ACHN (cell line): Measurements from ENCODE around the gene MARCHF5.
"Not testable (repeated sequence)": the region's sequence is repeated elsewhere in the genome, so short reads cannot be mapped to it uniquely, and the experiment has no call there.

Experiments
- DNase-seq: peaks from one replicate; pipeline ENCODE4 v3.0.0-alpha.2; 2015
- in situ Hi-C: cut with HindIII; loops from 2 replicates; pipeline ENCODE4 v1.10.0; 2017; ENCODE audit warnings: low sequenced_read_pairs, low pct_ligation_motif_present, low pct_unique_long_range_greater_than_20kb

The MARCHF5 gene

GRCh38 chr10:92298487-92298886 lies 7.5 kb downstream of the MARCHF5 start:
- no peak for DNase-seq
- in situ Hi-C loops: no loop called here

GRCh38 chr10:92303096-92303495 lies 12.1 kb downstream of the MARCHF5 start:
- no peak for DNase-seq
- in situ Hi-C loops: no loop called here

GRCh38 chr10:92304061-92304460 lies 13.1 kb downstream of the MARCHF5 start:
- in situ Hi-C loops: no loop called here
- no peak for DNase-seq

- in situ Hi-C loops: no loop called here
- DNase-seq: no peak
Measured at GRCh38 chr10:92305133-92306072, 14.4 kb downstream of the MARCHF5 start.

GRCh38 chr10:92309272-92309671 lies 18.3 kb downstream of the MARCHF5 start:
- in situ Hi-C loops: no loop called here
- no peak for DNase-seq

GRCh38 chr10:92313750-92314149 lies 22.8 kb downstream of the MARCHF5 start:
- in situ Hi-C loops: no loop called here

GRCh38 chr10:92316610-92317009 lies 25.6 kb downstream of the MARCHF5 start:
- no peak for DNase-seq
- in situ Hi-C loops: no loop called here

More at GRCh38 chr10:92313750-92314149, 22.8 kb downstream of the MARCHF5 start:
- DNase-seq: no peak

- in situ Hi-C loops: no loop called here
- no peak for DNase-seq
Measured at GRCh38 chr10:92323079-92323478, 32.1 kb downstream of the MARCHF5 start.

GRCh38 chr10:92327445-92328433 lies 36.8 kb downstream of the MARCHF5 start:
- in situ Hi-C loops: no loop called here
- no peak for DNase-seq

GRCh38 chr10:92328993-92329392 lies 38.0 kb downstream of the MARCHF5 start:
- DNase-seq: no peak

GRCh38 chr10:92329927-92330326 lies 39.0 kb downstream of the MARCHF5 start:
- in situ Hi-C loops, DNase-seq: not testable (repeated sequence)

More at GRCh38 chr10:92328993-92329392, 38.0 kb downstream of the MARCHF5 start:
- in situ Hi-C loops: no loop called here

GRCh38 chr10:92342796-92343195 lies 51.8 kb downstream of the MARCHF5 start:
- no peak for DNase-seq
- in situ Hi-C loops: no loop called here

- DNase-seq: not testable (repeated sequence)
Measured at GRCh38 chr10:92345575-92345974, 54.6 kb downstream of the MARCHF5 start.

GRCh38 chr10:92347035-92347676 lies 56.2 kb downstream of the MARCHF5 start:
- DNase-seq, in situ Hi-C loops: not testable (repeated sequence)

More at GRCh38 chr10:92345575-92345974, 54.6 kb downstream of the MARCHF5 start:
- in situ Hi-C loops: not testable (repeated sequence)

- no peak for DNase-seq
- in situ Hi-C loops: no loop called here
Measured at GRCh38 chr10:92350411-92350810, 59.4 kb downstream of the MARCHF5 start.

- DNase-seq: no peak
- in situ Hi-C loops: no loop called here
Measured at GRCh38 chr10:92354587-92354986, 63.6 kb downstream of the MARCHF5 start.

GRCh38 chr10:92356041-92356440 lies 65.1 kb downstream of the MARCHF5 start:
- DNase-seq: peak; percentile 75
- in situ Hi-C loops: no loop called here

GRCh38 chr10:92363498-92363897 lies 72.5 kb downstream of the MARCHF5 start:
- in situ Hi-C loops: no loop called here
- no peak for DNase-seq
